ENCODE measurements around the gene FASTK.
A peak's percentile ranks its signal among the peaks of the same experiment; 100 is the strongest.

FASTK gene

DNA sequence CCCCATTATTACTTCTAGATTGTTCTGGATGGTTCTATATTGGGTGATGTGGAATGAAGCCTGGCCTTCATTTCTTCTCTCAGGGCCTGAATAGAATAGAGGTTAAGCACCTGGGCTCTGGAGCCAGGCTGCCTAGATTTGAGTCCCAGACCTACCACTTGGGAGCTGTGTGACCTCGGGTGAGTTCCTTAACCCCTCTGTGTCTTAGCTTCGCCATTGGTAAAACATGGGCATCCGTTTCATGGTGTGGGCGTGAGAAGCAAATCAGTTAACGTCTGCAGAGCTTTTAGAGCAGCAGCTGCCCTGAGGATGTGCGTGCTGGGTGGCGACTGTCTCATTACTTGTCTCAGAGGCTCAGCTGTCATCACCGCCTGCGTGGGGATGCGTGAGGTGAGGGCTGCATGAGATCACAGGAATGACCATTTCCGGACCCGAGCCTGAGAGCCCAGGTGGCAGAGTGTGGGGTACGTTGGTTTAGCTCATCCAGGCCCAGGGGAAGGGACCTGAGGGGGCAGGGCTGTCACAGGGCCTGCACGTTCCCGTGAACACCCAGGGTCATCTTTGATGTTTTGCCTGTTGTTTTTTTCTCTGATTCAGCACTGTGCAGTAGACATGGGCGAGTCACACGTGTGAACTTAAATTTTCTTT, 15.3 kb upstream of the FASTK start:
- in situ Hi-C loops (cut with MboI; ENCODE audit: low sequenced_read_pairs): no loop called here
- no peaks in the 10 kb centered on the region for H3K27me3 ChIP-seq (ENCODE audit: low read depth)
- no peak for DNase-seq (ENCODE audit: low spot score in 2 of 2)
- H3K4me3 ChIP-seq: no peak overlapping the region
- no peaks in the 10 kb centered on the region for H3K9me3 ChIP-seq
- peaks cover 34% of the 10 kb centered on the region for H3K36me3 ChIP-seq (replicated peaks)
- no peaks in the 10 kb centered on the region for H3K4me1 ChIP-seq

DNA sequence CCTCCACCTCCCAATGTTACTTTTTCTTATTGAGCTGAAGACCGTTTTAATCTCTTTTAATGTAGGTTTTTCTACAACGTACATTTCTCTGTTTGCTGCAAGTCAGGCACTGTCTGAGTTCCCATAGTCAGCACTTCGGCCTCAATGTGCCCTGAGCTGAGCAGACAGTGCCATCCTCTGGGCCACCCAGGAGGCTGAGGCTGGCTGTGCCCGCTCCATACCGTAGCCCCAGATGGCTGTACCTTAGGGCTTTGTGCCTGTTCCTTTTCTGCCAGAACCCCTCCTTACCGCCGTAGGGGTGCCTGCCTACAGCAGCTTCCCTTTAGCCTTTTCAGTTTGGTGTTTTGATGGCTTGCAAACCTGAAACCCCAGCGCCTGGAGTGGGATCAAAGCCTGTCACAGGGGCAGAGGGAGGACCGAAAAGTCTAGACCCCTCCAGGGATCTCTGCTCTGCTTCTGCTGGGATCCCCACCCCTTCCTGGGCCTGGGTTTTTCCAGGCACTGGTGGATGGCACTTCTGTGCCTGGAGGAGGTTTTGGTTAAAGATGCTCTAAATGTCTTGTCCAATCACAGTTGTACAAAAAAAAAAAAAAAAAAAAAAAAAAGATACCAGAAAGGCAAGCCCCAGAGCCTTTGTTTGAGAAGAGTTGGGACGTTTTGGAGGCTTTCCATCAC, 14.7 kb upstream of the FASTK start:
- no peaks in the 10 kb centered on the region for H3K9me3 ChIP-seq
- no peak overlapping the region for H3K4me3 ChIP-seq
- DNase-seq (ENCODE audit: low spot score in 2 of 2): no peak
- no peaks in the 10 kb centered on the region for H3K4me1 ChIP-seq
- in situ Hi-C loops (cut with MboI; ENCODE audit: low sequenced_read_pairs): no loop called here
- H3K36me3 ChIP-seq (replicated peaks): peaks cover 30% of the 10 kb centered on the region
- H3K27me3 ChIP-seq (ENCODE audit: low read depth): no peaks in the 10 kb centered on the region

GRCh38 chr7:151094675-151095074, 14.1 kb upstream of the FASTK start:
- peaks cover 32% of the 10 kb centered on the region for H3K36me3 ChIP-seq (replicated peaks)
- in situ Hi-C loops (cut with MboI; ENCODE audit: low sequenced_read_pairs): no loop called here
- H3K4me3 ChIP-seq: no peak overlapping the region
- no peaks in the 10 kb centered on the region for H3K27me3 ChIP-seq (ENCODE audit: low read depth)
- H3K9me3 ChIP-seq: no peaks in the 10 kb centered on the region
- no peak for DNase-seq (ENCODE audit: low spot score in 2 of 2)
- H3K4me1 ChIP-seq: no peaks in the 10 kb centered on the region; the same call in 1 of the 2 replicates

- in situ Hi-C loops (cut with MboI; ENCODE audit: low sequenced_read_pairs): no loop called here
- Histone ChIP-seq H3K4me3 (no peak overlapping the region), H3K27me3 (ENCODE audit: low read depth) (no peaks in the 10 kb centered on the region), H3K4me1 (peaks cover 5% of the 10 kb centered on the region), H3K36me3 (replicated peaks) (peaks cover 36% of the 10 kb centered on the region), H3K9me3 (no peaks in the 10 kb centered on the region)
- no peak for DNase-seq (ENCODE audit: low spot score in 2 of 2)
Measured at GRCh38 chr7:151093748-151094147, 13.1 kb upstream of the FASTK start.

- H3K27me3 ChIP-seq (ENCODE audit: low read depth): no peaks in the 10 kb centered on the region
- H3K9me3 ChIP-seq: no peaks in the 10 kb centered on the region
- in situ Hi-C loops (cut with MboI; ENCODE audit: low sequenced_read_pairs): no loop called here
- H3K36me3 ChIP-seq (replicated peaks): peaks cover 41% of the 10 kb centered on the region
- no peak overlapping the region for H3K4me3 ChIP-seq
- peaks cover 14% of the 10 kb centered on the region for H3K4me1 ChIP-seq
- no peak for DNase-seq (ENCODE audit: low spot score in 2 of 2)
Measured at GRCh38 chr7:151091988-151092387, 11.4 kb upstream of the FASTK start.

DNA sequence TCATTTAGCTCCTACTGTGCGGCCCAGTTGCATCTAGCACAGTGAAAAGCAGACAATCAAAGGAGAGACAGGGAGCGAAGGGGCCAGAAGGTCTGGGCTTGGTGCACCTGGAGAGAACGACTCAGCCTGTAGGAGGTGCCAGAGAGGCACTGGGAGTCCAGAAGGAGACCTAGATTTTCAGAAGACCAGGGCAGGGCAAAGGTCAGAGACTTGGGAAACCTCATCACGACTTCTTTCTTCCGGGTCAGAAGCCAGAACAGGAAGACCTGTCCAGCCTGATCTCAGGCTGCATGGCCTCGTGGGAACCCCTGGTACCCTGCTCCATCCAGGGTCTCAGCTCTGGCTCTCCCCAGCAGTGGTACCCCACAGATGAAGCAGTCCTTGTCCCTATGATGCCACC, 10.8 kb upstream of the FASTK start:
- DNase-seq (ENCODE audit: low spot score in 2 of 2): peak in 1 of 2 experiments; percentile 64
- H3K36me3 ChIP-seq (replicated peaks): peaks cover 39% of the 10 kb centered on the region

DNA sequence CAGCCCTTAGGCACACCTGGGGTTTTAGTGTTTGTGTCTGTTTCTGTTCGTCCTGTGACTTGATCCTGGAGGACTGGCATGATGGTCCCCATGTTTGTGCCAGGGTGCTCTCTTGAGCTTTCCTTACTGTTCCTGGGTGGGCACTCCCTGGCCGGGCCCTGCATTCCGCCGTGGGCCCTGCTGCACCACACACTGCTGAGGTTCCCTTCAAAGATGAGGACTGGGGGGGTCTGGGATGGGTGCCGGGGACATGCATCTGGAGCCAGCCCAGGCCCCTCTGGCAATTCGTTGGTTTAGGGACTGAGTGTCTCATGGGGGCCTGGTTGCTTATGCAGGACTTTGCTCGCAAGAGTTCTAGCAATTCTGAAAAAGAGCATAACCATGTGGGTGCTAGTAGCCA, 10.4 kb upstream of the FASTK start:
- Histone ChIP-seq H3K36me3 (replicated peaks) (peaks cover 37% of the 10 kb centered on the region), H3K4me3 (no peak overlapping the region), H3K9me3 (no peaks in the 10 kb centered on the region), H3K27me3 (ENCODE audit: low read depth) (no peaks in the 10 kb centered on the region), H3K4me1 (peaks cover 14% of the 10 kb centered on the region)
- in situ Hi-C loops (cut with MboI; ENCODE audit: low sequenced_read_pairs): no loop called here
- DNase-seq (ENCODE audit: low spot score in 2 of 2): no peak

More for the DNA sequence above, 10.8 kb upstream of the FASTK start:
- Histone ChIP-seq H3K4me3 (no peak overlapping the region), H3K4me1 (peaks cover 14% of the 10 kb centered on the region), H3K9me3 (no peaks in the 10 kb centered on the region), H3K27me3 (ENCODE audit: low read depth) (no peaks in the 10 kb centered on the region)
- in situ Hi-C loops (cut with MboI; ENCODE audit: low sequenced_read_pairs): no loop called here

GRCh38 chr7:151089893-151090730, 9.5 kb upstream of the FASTK start:
- in situ Hi-C loops (cut with MboI; ENCODE audit: low sequenced_read_pairs): no loop called here
- H3K4me1 ChIP-seq: peaks cover 19% of the 10 kb centered on the region
- H3K36me3 ChIP-seq (replicated peaks): peaks cover 34% of the 10 kb centered on the region
- H3K9me3 ChIP-seq: no peaks in the 10 kb centered on the region
- no peaks in the 10 kb centered on the region for H3K27me3 ChIP-seq (ENCODE audit: low read depth)
- DNase-seq (ENCODE audit: low spot score in 2 of 2): no peak
- no peak overlapping the region for H3K4me3 ChIP-seq

DNA sequence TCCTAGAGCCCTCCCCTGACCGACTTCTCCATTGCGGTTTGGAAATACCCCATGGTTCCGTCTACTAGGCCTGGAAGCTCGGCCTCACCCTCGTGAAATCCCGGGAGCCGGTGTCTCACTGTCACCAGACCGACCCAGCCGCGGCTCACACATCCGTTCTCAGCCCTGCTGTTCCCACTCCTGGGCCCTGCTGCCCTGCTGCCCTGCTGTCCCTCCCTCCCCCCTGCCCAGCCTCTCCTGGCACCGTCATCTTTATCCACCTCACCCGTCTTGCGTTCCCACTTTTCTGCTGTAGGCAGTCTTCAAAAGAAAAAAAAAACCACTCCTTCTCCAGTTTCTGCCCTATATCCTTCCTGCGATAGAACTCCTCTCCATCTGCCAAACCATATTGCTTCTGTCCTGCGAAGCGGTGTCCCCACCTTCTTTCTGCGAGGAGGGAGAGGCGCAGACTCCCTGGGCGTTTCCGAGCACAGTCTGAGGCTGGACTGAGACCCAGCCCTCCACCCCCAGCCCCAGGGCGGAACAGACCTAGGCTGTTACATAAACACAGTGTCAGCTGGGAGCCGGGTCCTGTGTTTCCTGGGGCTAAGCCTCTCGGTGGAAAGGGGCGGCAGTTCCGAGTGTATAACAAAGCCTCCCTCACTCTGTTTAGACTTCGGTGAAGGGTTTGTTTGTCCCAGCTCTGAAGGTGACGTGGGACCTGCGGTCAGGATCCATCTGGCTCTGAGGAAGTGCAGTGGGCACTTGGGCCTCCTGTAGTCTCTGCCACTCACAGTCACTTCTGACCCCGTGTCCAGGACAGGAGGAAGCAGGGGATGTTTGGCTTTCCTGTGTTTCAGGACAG, 8.5 kb upstream of the FASTK start:
- Histone ChIP-seq H3K27me3 (ENCODE audit: low read depth) (no peaks in the 10 kb centered on the region), H3K4me1 (peaks cover 21% of the 10 kb centered on the region), H3K36me3 (replicated peaks) (peaks cover 34% of the 10 kb centered on the region), H3K4me3 (peak overlapping the region; percentile 85), H3K9me3 (no peaks in the 10 kb centered on the region)
- DNase-seq (ENCODE audit: low spot score in 2 of 2): peak; percentile 56 to 86
- in situ Hi-C loops (cut with MboI; ENCODE audit: low sequenced_read_pairs): no loop called here

GRCh38 chr7:151088019-151088855, 7.6 kb upstream of the FASTK start:
- Histone ChIP-seq H3K36me3 (replicated peaks) (peaks cover 27% of the 10 kb centered on the region), H3K9me3 (no peaks in the 10 kb centered on the region), H3K4me1 (peaks cover 21% of the 10 kb centered on the region), H3K27me3 (ENCODE audit: low read depth) (no peaks in the 10 kb centered on the region), H3K4me3 (peak overlapping the region; percentile 85)
- no peak for DNase-seq (ENCODE audit: low spot score in 2 of 2)
- in situ Hi-C loops (cut with MboI; ENCODE audit: low sequenced_read_pairs): no loop called here

- H3K9me3 ChIP-seq: no peaks in the 10 kb centered on the region
- in situ Hi-C loops (cut with MboI; ENCODE audit: low sequenced_read_pairs): no loop called here
- peak in 1 of 2 experiments; percentile 52 for DNase-seq (ENCODE audit: low spot score in 2 of 2)
- H3K27me3 ChIP-seq (ENCODE audit: low read depth): no peaks in the 10 kb centered on the region
- peaks cover 22% of the 10 kb centered on the region for H3K36me3 ChIP-seq (replicated peaks)
- peaks cover 23% of the 10 kb centered on the region for H3K4me1 ChIP-seq
- peak overlapping the region; percentile 85 for H3K4me3 ChIP-seq
Measured at GRCh38 chr7:151087245-151088018, 6.8 kb upstream of the FASTK start.

DNA sequence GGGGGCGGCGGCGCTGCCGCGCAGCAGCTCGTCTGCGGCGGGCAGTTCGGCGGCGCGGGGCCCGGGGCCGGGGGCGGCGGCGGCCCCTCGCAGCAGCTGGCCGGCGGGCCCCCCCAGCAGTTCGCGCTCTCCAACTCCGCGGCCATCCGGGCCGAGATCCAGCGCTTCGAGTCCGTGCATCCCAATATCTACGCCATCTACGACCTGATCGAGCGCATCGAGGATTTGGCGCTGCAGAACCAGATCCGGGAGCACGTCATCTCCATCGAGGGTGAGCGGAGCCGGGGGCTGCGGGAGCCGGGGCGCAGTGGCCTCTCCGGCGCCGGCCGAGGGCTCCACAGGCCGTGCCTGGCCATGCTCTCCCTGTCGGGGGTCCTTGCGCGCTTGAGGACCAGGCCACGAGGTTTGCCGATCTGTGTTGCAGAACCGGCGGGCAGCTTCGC, 6.2 kb upstream of the FASTK start:
- Histone ChIP-seq H3K9me3 (no peaks in the 10 kb centered on the region), H3K4me1 (peaks cover 29% of the 10 kb centered on the region), H3K27me3 (ENCODE audit: low read depth) (no peaks in the 10 kb centered on the region), H3K36me3 (replicated peaks) (peaks cover 19% of the 10 kb centered on the region), H3K4me3 (peak overlapping the region; percentile 85)
- in situ Hi-C loops (cut with MboI; ENCODE audit: low sequenced_read_pairs): no loop called here
- DNase-seq (ENCODE audit: low spot score in 2 of 2): peak in 1 of 2 experiments; percentile 40
